Esophagus muscularis mucosa (tissue), 4 donors: ENCODE data around the gene AP3D1. TPM values are rescaled to one million over a fixed set of nuclear protein-coding genes. Genes with fewer than 3 reads are reported as not detected.
A peak's percentile ranks its signal among the peaks of the same experiment; 100 is the strongest.

Experiments
- DNase-seq: peaks from one replicate; pipeline ENCODE4 v3.0.0-alpha.2; 2017; ENCODE audit errors: extremely low spot score
- H3K27ac ChIP-seq, 4 donors: fragments of 200-600 bp; sonication (generic); replicated peaks in 1 of 4; 1 replicate in 3 of 4; 2 replicates in 1 of 4; pipeline ENCODE4 v1.5.1; 2016 to 2019; ENCODE audit warnings: mild to moderate bottlenecking in 1 of 4
- H3K27me3 ChIP-seq, 4 donors: fragments of 200-600 bp; sonication (generic); one replicate each; pipeline versions ENCODE4 v1.5.1 to v1.6.0; 2016 to 2019
- H3K36me3 ChIP-seq, 4 donors: fragments of 200-600 bp; sonication (generic); one replicate each; pipeline ENCODE4 v1.5.1; 2016 to 2019
- H3K4me1 ChIP-seq, 4 donors: fragments of 200-600 bp; sonication (generic); one replicate each; pipeline ENCODE4 v1.5.1; 2016 to 2019
- H3K4me3 ChIP-seq, 4 donors: fragments of 200-600 bp; sonication (generic); 1 replicate in 2 of 4; 2 replicates in 2 of 4; pipeline ENCODE4 v1.5.1; 2016 to 2019; ENCODE audit warnings: mild to moderate bottlenecking in 4 of 4, moderate library complexity in 1 of 4
- H3K9me3 ChIP-seq, 4 donors: fragments of 200-600 bp; sonication (generic); 1 replicate in 3 of 4; 2 replicates in 1 of 4; pipeline ENCODE4 v1.5.1; 2016 to 2019
- EP300 ChIP-seq: sonication (generic); formaldehyde crosslinking; IDR thresholded peaks from one replicate; pipeline ENCODE4 v1.6.1; 2017; ENCODE audit warnings: antibody characterized with exemption
- POLR2A ChIP-seq: fragments of 450-650 bp; IDR thresholded peaks from one replicate; pipeline ENCODE4 v1.6.1; 2017; ENCODE audit warnings: antibody characterized with exemption, moderate library complexity, mild to moderate bottlenecking, low read depth
- POLR2AphosphoS5 ChIP-seq, 2 donors: sonication (generic); formaldehyde crosslinking; IDR thresholded peaks; one replicate each; pipeline ENCODE4 v1.6.1; 2017; ENCODE audit warnings: antibody characterized with exemption in 2 of 2
- WGBS: methylation state at CpG from one replicate; pipeline ENCODE4 v1.1.5; 2018; 5-methylcytosine and 5-hydroxymethylcytosine counted together
- intact Hi-C: fragments of 100-400 bp; cut with DNase I; formaldehyde crosslinking; loops from one replicate; pipeline ENCODE4 v1.15.1; 2023
- total RNA-seq, 4 donors: library from RNA; depleted of rRNA; stranded (reverse); fragments of >200 nt; gene quantifications; one replicate each; pipeline versions ENCODE4 v1.1.0 to v1.2.1, GENCODE V29; 2016
- TF ChIP-seq, protein P1 (sequence below), 3 experiments: fragments of 200-600 bp in 2 of 3; fragments of 450-650 bp in 1 of 3; sonication (generic) in 2 of 3; IDR thresholded peaks; one replicate each; pipeline ENCODE4 v1.5.1; 2017 to 2019; ENCODE audit warnings: antibody characterized with exemption in 3 of 3, mild to moderate bottlenecking in 2 of 3, moderate library complexity in 1 of 3

Gene AP3D1
- total RNA-seq, 4 donors from 2014 or later, result 76.0 to 156 (median 93.7) TPM

DNA sequence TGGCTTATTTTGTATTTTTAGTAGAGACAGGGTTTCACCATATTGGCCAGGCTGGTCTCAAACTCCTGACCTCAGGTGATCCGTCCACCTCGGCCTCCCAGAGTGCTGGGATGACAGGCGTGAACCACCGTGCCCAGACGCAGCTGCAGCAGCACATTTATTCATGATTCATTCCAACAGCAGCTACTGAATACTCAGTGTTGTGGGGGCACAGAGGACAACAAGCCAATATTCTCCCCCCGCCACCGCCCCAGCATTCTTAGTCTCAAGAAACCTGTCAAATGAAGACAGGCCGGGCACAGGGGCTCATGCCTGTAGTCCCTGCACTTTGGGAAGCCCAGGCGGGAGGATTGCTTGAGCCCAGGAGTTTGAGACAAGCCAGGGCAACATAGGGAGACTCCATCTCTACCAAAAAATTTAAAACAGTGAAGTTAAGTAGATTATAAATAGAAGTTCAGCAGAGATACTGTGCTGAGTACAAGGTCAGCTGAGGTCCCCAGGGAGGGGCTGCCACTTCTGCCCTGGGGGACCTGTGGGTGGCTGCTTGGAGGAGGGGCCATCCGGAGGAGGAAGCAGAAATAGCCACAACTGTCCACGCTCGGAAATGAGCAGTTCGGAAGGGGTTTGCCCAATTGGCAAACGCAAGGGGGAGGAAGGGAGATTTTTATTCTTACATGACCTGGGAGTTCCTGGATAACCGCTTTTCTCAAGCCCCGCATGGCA, 16.7 kb upstream of the AP3D1 start:
- TF ChIP-seq, protein P1, sequence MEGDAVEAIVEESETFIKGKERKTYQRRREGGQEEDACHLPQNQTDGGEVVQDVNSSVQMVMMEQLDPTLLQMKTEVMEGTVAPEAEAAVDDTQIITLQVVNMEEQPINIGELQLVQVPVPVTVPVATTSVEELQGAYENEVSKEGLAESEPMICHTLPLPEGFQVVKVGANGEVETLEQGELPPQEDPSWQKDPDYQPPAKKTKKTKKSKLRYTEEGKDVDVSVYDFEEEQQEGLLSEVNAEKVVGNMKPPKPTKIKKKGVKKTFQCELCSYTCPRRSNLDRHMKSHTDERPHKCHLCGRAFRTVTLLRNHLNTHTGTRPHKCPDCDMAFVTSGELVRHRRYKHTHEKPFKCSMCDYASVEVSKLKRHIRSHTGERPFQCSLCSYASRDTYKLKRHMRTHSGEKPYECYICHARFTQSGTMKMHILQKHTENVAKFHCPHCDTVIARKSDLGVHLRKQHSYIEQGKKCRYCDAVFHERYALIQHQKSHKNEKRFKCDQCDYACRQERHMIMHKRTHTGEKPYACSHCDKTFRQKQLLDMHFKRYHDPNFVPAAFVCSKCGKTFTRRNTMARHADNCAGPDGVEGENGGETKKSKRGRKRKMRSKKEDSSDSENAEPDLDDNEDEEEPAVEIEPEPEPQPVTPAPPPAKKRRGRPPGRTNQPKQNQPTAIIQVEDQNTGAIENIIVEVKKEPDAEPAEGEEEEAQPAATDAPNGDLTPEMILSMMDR (IDR thresholded peaks at IDR 0.05), result no peak
- TF ChIP-seq POLR2A (no peak), POLR2AphosphoS5 (IDR thresholded peaks at IDR 0.05) (peak in 1 of 2 donors; percentile 10)
- intact Hi-C loops, result no loop called here
- Histone ChIP-seq H3K4me3 (peak overlapping the region in 3 of 4 donors; percentile 19 to 25 (median 21)), H3K36me3 (no peaks in the 10 kb centered on the region), H3K27me3 (no peaks in the 10 kb centered on the region), H3K4me1 (peaks cover 78 to 91% (median 87%) of the 10 kb centered on the region in 4 donors), H3K27ac (peak overlapping the region; percentile 98 to 99 (median 99)), H3K9me3 (no peaks in the 10 kb centered on the region)
- 23% methylated on average over 14 of the region's 16 CpGs for WGBS
- no peak for DNase-seq

DNA sequence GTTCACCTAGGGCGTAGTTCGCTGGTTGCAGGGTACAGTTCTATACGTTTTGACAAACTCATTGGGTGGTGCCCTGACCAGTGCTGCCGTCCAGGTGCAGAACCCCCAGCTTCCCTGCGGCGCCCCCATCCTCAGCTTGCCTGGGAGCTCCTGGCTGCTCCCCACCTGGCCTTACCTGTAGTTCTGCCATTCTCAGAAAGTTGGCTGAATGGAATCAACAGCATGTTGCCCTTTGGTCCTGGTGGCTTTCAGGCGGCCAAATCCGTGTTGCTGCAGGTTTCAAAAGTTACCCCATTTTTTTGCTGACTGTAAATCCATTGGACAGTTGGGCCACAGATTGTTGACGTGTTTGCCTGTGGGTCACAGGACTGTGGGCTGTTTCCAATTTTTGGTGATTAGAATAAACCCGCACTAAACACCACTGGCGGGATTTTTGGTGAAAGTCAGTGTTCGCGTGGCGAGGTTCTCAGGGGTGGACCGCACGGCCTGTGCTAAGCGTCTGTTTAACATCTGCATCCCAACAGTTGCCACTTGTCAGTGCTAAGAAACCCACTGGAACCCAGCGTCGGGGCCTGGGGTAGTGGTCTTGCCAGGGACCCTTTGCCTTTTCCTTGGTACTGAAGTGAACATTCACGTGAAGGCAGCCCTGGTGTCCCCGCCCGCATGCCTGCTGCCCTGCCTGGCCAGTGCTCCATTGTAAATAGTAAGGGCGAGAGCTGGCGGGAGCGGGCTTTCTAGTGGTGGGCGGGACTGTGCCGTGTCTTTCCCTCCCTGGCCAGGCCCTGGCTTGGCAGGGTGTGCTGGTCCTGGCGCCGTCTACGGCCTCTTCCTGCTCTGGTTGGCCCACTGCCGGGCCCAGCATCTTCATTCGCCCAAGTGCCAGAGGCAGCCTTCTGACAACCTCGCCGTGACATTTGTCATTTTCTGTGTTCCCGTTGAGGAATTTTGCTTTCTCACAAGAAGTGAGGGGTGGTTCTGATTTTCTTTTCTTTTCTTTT, 15.7 kb upstream of the AP3D1 start:
- 48% methylated on average over 34 of the region's 35 CpGs for WGBS
- Histone ChIP-seq H3K4me1 (peaks cover 70 to 83% (median 82%) of the 10 kb centered on the region in 4 donors), H3K36me3 (no peaks in the 10 kb centered on the region), H3K27me3 (no peaks in the 10 kb centered on the region), H3K9me3 (no peaks in the 10 kb centered on the region), H3K4me3 (peak overlapping the region in 1 of 4 donors; percentile 15), H3K27ac (peak overlapping the region; percentile 98 to 99 (median 99))
- DNase-seq, result no peak
- TF ChIP-seq POLR2A (no peak), POLR2AphosphoS5 (IDR thresholded peaks at IDR 0.05) (peak; percentile 62 to 79)
- intact Hi-C loops, result no loop called here

DNA sequence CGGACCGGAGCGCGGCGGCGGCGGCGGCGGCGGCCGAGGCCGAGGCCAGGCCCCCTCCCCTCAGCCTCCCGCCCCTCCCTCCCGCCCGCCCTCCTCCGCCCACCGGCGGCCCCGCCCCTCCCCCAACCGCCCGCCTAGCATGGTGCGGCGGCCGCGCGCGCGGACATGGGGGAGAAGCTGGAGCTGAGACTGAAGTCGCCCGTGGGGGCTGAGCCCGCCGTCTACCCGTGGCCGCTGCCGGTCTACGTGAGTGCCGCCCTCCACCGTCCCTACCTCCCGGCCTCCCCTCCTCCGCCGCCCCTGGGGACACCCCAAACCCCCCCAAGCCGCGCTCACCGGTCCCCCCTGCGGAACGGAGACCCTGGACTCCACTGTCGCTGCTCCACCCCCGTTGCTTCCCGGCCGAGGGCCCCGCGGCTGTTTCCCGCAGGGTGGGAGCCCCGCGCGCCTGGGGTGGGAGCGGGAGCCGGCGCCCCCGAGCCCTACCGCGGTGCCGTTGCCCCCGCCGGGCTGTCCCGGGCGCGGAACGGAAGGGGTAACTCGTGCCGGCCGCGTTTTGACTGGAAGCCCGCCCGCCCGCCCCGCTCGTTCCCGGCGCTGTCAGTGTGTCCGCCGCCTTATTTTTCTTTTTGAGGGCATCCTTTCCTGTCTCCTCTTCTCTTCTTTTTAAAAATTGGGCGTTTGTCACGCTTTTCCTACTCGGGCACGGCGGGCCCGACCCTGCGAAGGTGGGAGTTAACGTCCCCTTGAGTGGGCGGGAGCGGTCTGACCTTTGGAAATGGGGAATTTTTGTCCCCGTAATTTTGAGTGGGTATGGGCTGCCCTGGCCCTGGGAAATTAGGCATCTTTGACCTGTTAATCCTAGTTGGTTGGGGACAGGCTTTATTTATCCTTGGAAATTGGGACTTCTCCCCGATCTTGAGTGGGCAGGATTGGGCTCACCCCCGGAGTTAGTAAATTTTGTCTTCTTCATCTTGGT, 12.9 kb upstream of the AP3D1 start:
- peak overlapping the region; percentile 92 to 100 (median 96) for H3K4me3 ChIP-seq
- H3K4me1 ChIP-seq, result peaks cover 42 to 56% (median 55%) of the 10 kb centered on the region in 4 donors
- no peaks in the 10 kb centered on the region for H3K36me3 ChIP-seq
- peak overlapping the region; percentile 98 to 99 (median 99) for H3K27ac ChIP-seq
- H3K9me3 ChIP-seq, result no peaks in the 10 kb centered on the region
- TF ChIP-seq POLR2A, result no peak
- TF ChIP-seq, protein P1 (IDR thresholded peaks at IDR 0.05), result no peak
- no peak for TF ChIP-seq POLR2AphosphoS5 (IDR thresholded peaks at IDR 0.05)
- no peak for TF ChIP-seq EP300
- intact Hi-C loops, result no loop called here
- under 1% methylated on average over 36 of the region's 95 CpGs for WGBS
- no peaks in the 10 kb centered on the region for H3K27me3 ChIP-seq
- no peak for DNase-seq

DNA sequence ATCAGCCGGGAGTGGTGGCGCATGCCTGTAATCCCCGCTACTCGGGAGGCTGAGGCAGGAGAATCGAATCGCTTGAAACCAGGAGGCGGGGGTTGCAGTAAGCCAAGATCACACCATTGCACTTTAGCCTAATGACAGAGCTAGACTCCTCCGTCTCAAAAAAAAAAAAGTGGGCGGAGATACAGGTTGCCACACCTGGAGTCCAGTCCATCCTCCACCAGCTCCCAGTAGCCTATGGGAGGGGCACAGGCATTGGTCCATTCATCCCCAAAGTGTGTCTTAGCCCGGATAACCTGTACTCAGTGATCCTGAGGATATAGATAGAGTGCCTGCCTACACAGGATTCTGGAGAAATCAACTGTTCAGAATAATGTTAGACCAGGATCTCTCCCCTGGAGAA, 9.0 kb upstream of the AP3D1 start:
- Histone ChIP-seq H3K27me3 (no peaks in the 10 kb centered on the region), H3K9me3 (no peaks in the 10 kb centered on the region), H3K36me3 (no peaks in the 10 kb centered on the region), H3K4me1 (peaks cover 7 to 27% (median 21%) of the 10 kb centered on the region in 4 donors), H3K4me3 (no peak overlapping the region), H3K27ac (no peak overlapping the region)
- DNase-seq, result no peak
- TF ChIP-seq POLR2AphosphoS5 (IDR thresholded peaks at IDR 0.05) (no peak), EP300 (no peak), POLR2A (no peak)
- TF ChIP-seq, protein P1 (IDR thresholded peaks at IDR 0.05), result no peak
- WGBS, result 93% methylated on average over 10 of the region's 10 CpGs
- intact Hi-C loops, result no loop called here
